DND-41 (cell line): ENCODE measurements around the gene TBC1D32.

Experiments used
- ATAC-seq: fragments of 200-7000 bp; cut with Tn5 transposase; 3 replicates; pipeline ENCODE4 v1.9.1; 2021; ENCODE audit warnings: low read depth; ENCODE audit not compliant: insufficient read depth
- DNase-seq: peaks from one replicate; pipeline ENCODE4 v3.0.0-alpha.2; 2020
- H2AFZ ChIP-seq: 2 replicates; pipeline ENCODE4 v1.6.0; 2012; ENCODE audit warnings: low read depth, low read length
- H3K27ac ChIP-seq: 2 replicates; pipeline ENCODE4 v1.5.1; 2012; ENCODE audit warnings: low read length, inconsistent platforms
- H3K27me3 ChIP-seq: fragments of 200-600 bp; sonication (generic); 2 replicates; pipeline ENCODE4 v1.6.0; 2012; ENCODE audit warnings: low read length, mild to moderate bottlenecking, inconsistent platforms; ENCODE audit not compliant: insufficient read depth, poor library complexity
- H3K36me3 ChIP-seq: 2 replicates; pipeline ENCODE4 v1.5.1; 2012; ENCODE audit warnings: low read length, inconsistent platforms; ENCODE audit not compliant: insufficient read depth
- H3K4me1 ChIP-seq: 2 replicates; pipeline ENCODE4 v1.5.1; 2012; ENCODE audit warnings: mild to moderate bottlenecking, low read length; ENCODE audit not compliant: insufficient read depth
- H3K4me2 ChIP-seq: 2 replicates; pipeline ENCODE4 v1.6.0; 2012; ENCODE audit warnings: mild to moderate bottlenecking, moderate library complexity, low read length, inconsistent platforms; ENCODE audit not compliant: insufficient read depth
- H3K4me3 ChIP-seq, 2 experiments: fragments of 200-600 bp in 1 of 2; shearing (Covaris generic) in 1 of 2; 2 replicates each; pipeline ENCODE4 v1.5.1; 2012 to 2016; ENCODE audit warnings: inconsistent platforms in 2 of 2, low read length in 2 of 2, mild to moderate bottlenecking in 2 of 2, low read depth in 1 of 2, moderate library complexity in 1 of 2
- H3K79me2 ChIP-seq: 2 replicates; pipeline ENCODE4 v1.6.0; 2012; ENCODE audit warnings: low read length, inconsistent platforms; ENCODE audit not compliant: insufficient read depth
- H3K9ac ChIP-seq: 2 replicates; pipeline ENCODE4 v1.6.0; 2012; ENCODE audit warnings: low read depth, mild to moderate bottlenecking, inconsistent platforms, low read length, moderate library complexity
- H3K9me3 ChIP-seq: 2 replicates; pipeline ENCODE4 v1.5.1; 2012; ENCODE audit warnings: low read length, moderate library complexity, mild to moderate bottlenecking, inconsistent platforms; ENCODE audit not compliant: insufficient read depth, severe bottlenecking
- H4K20me1 ChIP-seq: 2 replicates; pipeline ENCODE4 v1.6.0; 2012; ENCODE audit warnings: low read length; ENCODE audit not compliant: insufficient read depth
- CTCF ChIP-seq: IDR thresholded peaks from 2 replicates; pipeline ENCODE4 v1.5.1; 2012; ENCODE audit warnings: borderline replicate concordance, low read length, moderate library complexity, mild to moderate bottlenecking; ENCODE audit not compliant: poor library complexity, severe bottlenecking; ENCODE audit errors: extremely low read depth
- EZH2 ChIP-seq: IDR thresholded peaks from 3 replicates; pipeline ENCODE4 v1.6.1; 2012; ENCODE audit warnings: borderline replicate concordance, low read depth, mild to moderate bottlenecking, moderate library complexity, low read length, inconsistent platforms; ENCODE audit not compliant: severe bottlenecking

The TBC1D32 gene

GRCh38 chr6:121297694-121298093 is 36.6 kb downstream of the TBC1D32 start:
- Histone ChIP-seq H3K27me3 (no peaks in the 10 kb centered on the region), H3K79me2 (no peaks in the 10 kb centered on the region), H4K20me1 (no peaks in the 10 kb centered on the region), H3K4me3 (no peak overlapping the region), H3K4me1 (no peaks in the 10 kb centered on the region), H3K9ac (no peak overlapping the region), H3K9me3 (no peaks in the 10 kb centered on the region), H3K27ac (no peak overlapping the region), H2AFZ (no peak overlapping the region), H3K36me3 (peaks cover 11% of the 10 kb centered on the region; the same call in 1 of the 2 replicates), H3K4me2 (no peak overlapping the region)
- ATAC-seq, result no peak
- TF ChIP-seq CTCF (no peak), EZH2 (no peak)
- DNase-seq, result no peak

- TF ChIP-seq EZH2, result no peak
- TF ChIP-seq CTCF, result no peak
- no peak for ATAC-seq
- H3K4me1 ChIP-seq, result no peaks in the 10 kb centered on the region
- H3K4me3 ChIP-seq, result no peak overlapping the region
- H3K27me3 ChIP-seq, result no peaks in the 10 kb centered on the region
- no peaks in the 10 kb centered on the region for H4K20me1 ChIP-seq
- no peak overlapping the region for H3K9ac ChIP-seq
- H3K27ac ChIP-seq, result no peak overlapping the region
- H3K9me3 ChIP-seq, result no peaks in the 10 kb centered on the region
- DNase-seq, result no peak
- no peaks in the 10 kb centered on the region for H3K79me2 ChIP-seq
- no peak overlapping the region for H2AFZ ChIP-seq
- H3K4me2 ChIP-seq, result no peak overlapping the region
- H3K36me3 ChIP-seq, result peaks cover 21% of the 10 kb centered on the region; the same call in 1 of the 2 replicates
Observed at GRCh38 chr6:121285041-121285440, 49.2 kb downstream of the TBC1D32 start.

- ATAC-seq (no peak), DNase-seq (no peak)
- TF ChIP-seq CTCF, result no peak
- TF ChIP-seq EZH2, result no peak
- Histone ChIP-seq H3K4me2 (no peak overlapping the region), H3K4me1 (no peaks in the 10 kb centered on the region), H3K79me2 (no peaks in the 10 kb centered on the region), H3K27ac (no peak overlapping the region), H3K36me3 (peaks cover 12% of the 10 kb centered on the region; the same call in 1 of the 2 replicates), H3K4me3 (no peak overlapping the region), H3K27me3 (no peaks in the 10 kb centered on the region), H4K20me1 (no peaks in the 10 kb centered on the region), H2AFZ (no peak overlapping the region), H3K9ac (no peak overlapping the region), H3K9me3 (no peaks in the 10 kb centered on the region)
Observed at GRCh38 chr6:121274666-121275295, 59.5 kb downstream of the TBC1D32 start.

GRCh38 chr6:121263742-121264141 is 70.5 kb downstream of the TBC1D32 start:
- DNase-seq, result no peak
- Histone ChIP-seq H3K4me2 (no peak overlapping the region), H3K79me2 (no peaks in the 10 kb centered on the region; the same call in 1 of the 2 replicates), H3K9ac (no peak overlapping the region), H3K27me3 (no peaks in the 10 kb centered on the region), H3K36me3 (peaks cover 22% of the 10 kb centered on the region), H3K27ac (no peak overlapping the region), H3K4me3 (no peak overlapping the region), H3K9me3 (peaks cover 10% of the 10 kb centered on the region), H3K4me1 (no peaks in the 10 kb centered on the region), H4K20me1 (no peaks in the 10 kb centered on the region), H2AFZ (no peak overlapping the region)
- TF ChIP-seq CTCF (no peak), EZH2 (no peak)
- no peak for ATAC-seq
